GM18508 (cell line): ENCODE data around the gene CLDN24.

Source experiments
- ATAC-seq: cut with Tn5 transposase; IDR thresholded peaks from one replicate; pipeline ENCODE4 v1.9.1; 2021; ENCODE audit warnings: moderate number of reproducible peaks; ENCODE audit not compliant: insufficient read depth, unreplicated experiment

The CLDN24 gene

DNA sequence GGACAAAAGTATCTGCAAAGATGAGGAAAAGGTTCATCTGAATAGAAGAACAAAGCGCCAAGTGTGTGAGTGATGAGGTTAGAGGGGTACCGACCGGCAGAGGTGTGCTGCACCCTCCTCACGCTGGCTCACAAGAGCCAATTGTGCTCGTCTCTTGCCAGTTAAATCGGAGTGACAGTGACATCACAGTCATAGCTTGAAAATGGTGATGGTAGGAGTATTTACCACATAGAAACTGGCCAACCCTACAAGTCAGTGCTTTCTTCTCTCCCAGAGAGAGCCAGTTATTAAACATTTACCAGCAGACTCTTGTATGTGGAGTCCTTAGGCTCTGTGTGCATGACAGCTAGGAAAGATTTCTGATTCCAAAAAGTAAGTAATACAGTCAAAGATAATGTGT is 34.5 kb downstream of the CLDN24 start:
- ATAC-seq: peak; percentile 71

DNA sequence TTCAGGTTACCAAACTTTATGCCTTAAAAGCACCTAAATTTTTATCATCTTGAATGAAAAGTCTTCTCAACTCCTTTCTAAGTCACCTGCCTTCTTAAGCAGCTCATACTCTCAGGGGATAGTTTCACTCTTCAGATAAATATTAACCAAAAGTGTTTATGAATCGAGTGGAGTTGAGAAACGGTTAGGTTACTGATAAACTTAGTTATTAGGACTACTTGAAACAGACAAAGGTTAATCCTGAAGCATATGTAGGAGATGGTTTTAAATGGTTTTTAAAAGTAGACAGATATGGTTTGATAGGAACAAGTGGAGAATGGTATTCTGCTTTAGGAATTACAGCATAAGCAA is 34.9 kb downstream of the CLDN24 start:
- ATAC-seq: peak; percentile 72

DNA sequence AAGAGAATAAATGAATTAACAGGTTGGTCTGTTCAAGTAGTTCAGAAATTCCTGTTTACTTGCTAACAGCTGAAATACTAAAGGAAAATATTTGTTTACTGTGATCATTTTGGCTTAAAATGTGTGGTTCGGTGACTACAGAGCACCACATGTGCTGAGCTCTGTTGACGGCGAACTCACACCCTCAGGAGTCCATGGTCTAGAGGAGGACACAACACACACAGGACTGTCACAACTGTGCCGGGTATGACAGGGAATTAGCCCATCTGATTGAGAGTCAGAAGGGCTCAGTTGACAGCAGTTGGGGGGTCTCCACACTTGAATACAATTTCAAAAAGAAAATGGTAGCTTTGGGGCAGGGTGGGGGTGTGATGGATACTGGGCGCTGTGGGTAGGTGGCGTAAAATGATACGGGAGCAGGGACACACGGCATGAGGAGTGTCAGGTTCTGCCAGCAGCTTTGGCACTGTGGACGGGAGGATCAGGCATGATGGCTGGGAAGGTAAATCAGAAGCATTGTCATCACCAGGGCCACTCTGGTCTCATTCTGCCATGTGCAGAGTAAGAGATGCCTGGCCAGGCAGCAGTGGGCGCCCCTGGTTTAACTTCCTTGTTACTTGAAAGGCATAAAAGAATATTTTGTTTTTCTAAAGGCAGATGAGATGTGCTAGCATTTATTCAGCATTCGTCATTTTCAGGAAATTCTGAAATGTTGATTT is 35.5 kb downstream of the CLDN24 start:
- peak; percentile 11 for ATAC-seq

DNA sequence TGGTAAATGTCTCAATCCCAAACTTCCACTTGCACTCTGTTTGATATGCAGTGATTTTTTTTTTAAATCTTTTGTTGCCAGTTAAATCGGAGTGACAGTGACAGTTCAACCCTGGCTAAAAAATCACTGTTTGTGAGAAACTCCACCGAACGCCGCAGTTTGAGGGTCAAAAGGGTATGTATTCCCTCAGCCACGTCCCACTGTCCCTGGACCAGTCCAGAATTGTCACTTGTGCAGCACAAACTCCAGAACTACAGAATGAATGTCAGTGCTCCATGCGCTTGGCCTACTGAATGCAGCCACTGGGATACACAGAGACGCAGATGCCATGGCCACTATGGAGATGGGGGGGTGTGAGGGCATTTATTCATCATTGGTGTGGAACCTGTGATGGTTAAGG is 36.3 kb downstream of the CLDN24 start:
- ATAC-seq: no peak

DNA sequence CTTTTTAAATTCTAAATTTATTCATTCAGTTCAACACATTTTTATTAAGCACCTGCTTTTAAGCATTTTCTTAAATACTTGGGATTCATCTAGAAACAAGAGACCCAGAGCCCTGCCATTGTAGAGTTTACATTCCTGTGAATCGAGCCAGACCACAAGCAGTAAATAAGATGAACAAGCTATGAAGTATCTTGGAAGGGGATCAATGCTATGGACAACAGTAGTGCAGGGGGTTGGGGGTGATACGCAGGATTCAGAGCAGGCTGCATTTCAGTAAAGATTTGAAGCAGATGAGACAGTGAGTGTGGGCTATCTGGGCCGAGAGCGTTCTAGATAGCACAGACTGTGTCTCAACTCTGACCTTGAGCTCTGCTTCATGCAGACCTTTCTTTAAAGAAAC is 37.3 kb downstream of the CLDN24 start:
- no peak for ATAC-seq

DNA sequence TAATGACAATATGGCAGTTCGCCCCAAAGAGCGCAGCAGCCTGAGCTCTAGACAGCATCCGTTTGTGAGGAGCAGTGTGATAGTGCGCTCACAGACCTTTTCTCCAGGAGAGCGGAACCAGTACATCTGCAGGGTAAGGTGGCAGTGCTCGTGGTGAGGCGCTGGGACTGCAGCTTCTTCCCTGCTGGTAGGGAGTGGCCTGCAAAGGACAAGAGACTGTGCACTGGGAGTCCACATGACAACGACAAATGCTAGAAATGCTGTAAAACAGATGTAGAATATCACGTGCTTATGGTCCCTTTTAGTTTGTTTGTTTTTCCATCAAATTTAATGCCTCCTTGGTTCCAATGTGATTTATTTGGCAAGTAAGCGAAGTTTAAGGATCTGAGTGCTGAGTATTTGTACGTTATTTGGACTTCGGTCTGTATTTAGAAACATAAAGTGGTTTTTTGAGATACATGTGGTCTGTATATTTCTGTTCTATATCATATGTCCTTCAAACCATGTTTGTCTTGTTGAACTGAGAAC is 37.9 kb downstream of the CLDN24 start:
- ATAC-seq: no peak

DNA sequence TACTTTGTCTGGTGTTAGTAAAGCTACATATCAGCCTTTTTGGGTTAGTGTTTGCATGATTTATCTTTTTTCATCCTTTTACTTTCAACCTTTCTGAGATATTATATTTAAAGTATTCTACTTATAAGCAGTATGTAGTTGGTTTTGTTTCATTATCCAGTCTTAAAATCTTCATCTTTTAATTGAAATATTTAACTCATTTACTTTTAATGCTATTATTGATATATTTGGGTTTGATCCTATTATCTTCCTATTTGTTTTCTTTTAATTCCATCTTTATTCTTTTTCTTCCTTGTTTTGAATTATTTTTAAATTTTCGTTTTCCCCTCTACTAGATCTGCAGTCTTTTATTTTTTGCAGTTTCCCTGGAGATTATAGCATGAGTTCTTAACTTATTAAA is 46.1 kb downstream of the CLDN24 start:
- no peak for ATAC-seq

DNA sequence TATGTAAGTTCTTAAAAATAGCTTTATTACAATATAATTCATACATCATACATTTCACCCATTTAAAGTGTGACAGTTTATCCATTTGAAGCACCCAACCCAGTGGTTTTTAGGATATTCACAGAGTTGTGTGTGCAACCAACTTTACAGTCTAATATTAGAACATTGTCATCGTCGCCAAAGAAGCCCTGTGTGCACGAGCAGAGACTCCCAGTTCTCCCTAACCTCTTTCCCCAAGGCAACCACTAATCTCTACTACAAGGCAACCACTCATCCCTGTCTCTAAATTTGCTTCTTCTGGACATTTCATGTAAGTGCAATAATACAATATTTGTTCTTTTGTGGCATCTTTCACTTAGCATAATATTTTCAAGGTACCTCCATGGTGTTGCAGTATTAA is 49.8 kb downstream of the CLDN24 start:
- ATAC-seq: no peak
